ENCODE results near the gene ARF6.
"Not testable (repeated sequence)": the region's sequence is repeated elsewhere in the genome, so short reads cannot be mapped to it uniquely, and the experiment has no call there.

ARF6 gene

GRCh38 chr14:49892636-49893308, at the start of gene ARF6:
Gene ARF6, plus strand, starts transcription at chr14:49893082. Its CDS starts 655 bp downstream, at chr14:49893737.
- peak; percentile 96 for DNase-seq

DNA sequence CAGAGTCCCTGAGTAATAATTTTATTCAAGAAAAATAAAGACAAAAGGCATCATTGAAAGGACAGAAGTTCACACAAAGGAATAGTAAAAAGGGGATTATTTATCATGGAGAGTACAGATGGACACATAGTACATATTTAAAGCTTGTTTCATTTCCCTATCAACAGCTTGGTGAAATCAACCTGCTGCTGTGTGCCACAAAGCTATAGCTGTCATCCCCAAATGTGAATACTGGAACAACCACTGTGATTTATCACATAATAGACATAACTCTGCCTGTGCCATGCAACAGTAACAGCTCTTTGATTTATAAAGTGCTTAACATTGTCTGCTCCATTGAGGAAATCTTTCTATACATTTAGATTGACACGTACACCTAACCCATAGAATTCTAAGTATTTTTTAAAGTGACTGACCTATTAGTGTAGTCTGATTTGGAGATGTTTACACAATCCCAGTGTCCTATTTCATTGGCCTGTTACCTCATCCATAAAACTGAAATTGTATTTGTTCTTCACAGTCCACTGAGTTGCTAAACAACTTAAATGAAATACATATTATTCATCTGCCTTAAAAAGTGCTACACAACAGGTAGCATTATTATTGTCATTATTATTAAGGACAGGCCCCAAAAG, 43.6 kb upstream of the ARF6 start:
- no peak for DNase-seq

DNA sequence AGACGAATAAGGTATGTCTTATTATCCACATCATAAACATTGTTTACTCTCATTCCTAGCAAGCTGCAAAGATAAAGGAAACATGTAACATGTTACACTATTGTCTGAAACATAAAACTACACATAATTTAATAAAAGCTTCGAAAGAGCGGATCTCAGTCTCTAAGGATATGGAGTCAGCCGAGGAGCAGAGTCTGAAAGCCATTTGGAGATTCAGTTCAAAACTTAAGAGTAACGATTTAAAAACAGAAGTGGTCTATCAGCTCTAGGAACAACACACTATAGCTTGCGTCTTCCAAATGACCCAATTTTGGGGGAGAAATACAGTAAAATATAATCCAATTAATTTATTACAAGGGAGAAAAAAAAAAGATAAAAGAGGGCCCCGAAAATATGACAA, 41.1 kb upstream of the ARF6 start:
- DNase-seq: no peak

GRCh38 chr14:49852301-49853157, 40.4 kb upstream of the ARF6 start, which contains the start of gene NEMF:
Gene NEMF, minus strand, starts transcription at chr14:49852788. Its CDS starts 35 bp downstream, at chr14:49852753.
- peak; percentile 90 for DNase-seq

DNA sequence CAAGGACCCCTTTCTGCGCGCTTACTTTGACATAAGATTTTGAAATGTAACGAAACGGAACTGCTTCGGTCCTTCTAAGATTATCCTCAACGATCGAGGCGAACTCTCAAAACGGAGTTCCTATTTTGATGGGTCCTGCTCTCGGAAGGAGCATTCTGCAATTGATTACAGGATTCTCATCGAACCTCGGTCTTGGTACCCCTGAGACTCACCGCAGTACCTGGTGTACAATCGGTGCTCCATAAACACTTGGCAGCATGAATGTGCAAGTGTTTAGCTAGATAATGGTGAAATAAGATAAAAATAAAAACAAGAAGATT, 39.8 kb upstream of the ARF6 start:
- DNase-seq: no peak

GRCh38 chr14:49853572-49854375, 39.1 kb upstream of the ARF6 start:
- peak; percentile 84 for DNase-seq

DNA sequence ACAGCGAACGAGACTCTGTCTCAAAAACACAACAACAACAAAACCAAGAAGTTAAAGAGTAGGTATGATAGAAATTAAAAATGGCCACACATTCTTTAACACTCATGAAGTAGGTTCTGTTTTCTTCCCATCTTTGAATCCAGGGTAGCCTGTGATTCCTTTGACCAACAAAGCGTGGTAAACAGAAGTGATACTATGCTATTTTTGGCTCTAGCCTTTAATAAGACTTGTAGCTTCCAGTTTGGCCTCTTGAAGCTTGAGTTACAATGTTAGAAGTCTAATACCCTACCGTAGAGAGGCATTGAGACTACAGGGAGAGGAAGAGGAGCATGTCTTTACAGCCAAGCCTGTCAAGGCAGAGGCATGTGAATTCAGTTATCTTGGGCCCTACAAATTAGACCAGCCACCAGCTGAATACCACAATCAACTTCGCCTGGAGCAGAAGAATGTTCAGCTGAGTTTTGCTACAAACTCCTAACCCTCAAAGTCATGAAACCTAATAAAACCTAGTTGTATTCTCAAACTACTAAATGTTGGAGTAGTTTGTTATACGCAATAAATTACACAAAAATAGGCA, 35.4 kb upstream of the ARF6 start:
- DNase-seq: no peak

- no peak for DNase-seq
Measured at GRCh38 chr14:49858383-49858782, 34.5 kb upstream of the ARF6 start.

DNA sequence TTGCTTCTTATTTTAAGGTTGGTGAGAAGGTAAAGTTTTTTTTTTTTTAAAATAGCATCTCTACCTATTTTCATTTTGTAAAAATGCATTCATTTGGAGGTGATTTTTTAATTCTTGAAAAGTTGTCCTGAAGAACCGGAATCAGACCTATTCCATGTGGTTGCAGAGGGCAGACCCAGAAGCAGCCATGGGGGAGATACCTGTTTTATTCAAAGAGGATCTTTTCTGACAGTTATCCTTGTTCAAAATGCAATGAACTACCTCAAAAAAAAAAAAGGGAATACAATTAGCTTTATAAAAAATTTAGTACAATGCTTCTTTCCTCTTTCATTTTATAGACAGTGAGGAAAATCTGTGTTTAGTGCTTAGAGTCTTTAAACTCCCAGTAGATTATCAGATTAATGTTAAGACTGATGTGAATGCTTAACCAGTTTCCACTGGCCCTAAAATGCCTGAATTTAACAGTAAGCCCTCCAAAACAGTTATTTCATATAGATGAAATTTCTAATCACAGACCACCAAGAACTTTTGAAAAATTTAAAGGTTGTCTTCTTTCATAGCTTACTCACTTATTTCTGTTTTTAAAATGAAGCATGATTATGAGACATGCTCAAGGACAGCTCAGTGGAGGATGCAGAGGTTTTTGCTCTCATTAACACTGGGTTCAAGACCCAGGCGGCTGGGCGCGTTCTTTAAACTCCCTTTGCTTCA, 31.7 kb upstream of the ARF6 start:
- DNase-seq: no peak

DNA sequence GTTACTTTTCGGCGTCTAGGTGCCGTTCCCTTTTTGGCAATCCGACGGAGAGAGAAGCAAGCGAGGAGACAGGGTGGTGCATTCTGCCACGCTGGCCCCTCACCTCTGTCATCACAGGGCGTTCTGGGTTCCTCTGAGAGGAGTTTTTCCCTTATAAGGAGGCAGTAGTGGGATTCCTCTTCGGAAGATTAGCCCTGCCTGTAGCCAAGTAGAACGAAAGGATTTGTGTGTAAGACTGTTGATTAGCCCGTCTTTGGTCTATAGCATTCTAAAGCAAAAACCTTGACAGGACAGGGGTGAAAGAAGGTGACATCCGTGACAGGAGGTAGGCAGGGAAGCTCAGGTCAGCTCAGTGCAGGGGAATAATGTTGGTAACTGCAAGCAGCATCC, 31.2 kb upstream of the ARF6 start:
- DNase-seq: peak; percentile 77

DNA sequence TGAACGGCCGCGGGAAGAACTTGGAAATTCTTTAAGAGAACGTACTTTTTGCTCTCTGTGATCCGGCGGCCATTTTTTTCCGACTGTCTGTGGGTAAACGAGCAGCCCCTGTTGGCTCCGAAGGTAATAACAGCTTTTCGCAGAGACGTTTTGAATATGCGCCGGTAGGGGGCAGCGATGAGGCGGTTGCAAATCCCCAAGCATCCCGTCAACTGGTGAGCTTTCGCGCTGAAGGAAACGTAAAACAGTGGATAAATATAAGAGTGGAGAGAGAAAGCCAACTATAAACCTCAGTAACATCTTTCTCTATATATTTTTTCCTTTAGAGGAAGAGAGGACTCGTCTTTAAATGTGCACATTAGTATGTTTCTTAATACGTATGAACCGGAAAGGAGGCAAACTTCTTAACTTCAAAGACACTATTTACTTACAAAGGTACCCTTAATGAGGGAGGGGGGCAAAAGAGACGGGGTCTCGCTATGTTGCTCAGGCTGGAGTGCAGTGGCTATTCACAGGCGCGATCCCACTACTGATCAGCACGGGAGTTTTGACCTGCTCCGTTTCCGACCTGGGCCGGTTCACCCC, 30.7 kb upstream of the ARF6 start:
- peak; percentile 92 for DNase-seq

DNA sequence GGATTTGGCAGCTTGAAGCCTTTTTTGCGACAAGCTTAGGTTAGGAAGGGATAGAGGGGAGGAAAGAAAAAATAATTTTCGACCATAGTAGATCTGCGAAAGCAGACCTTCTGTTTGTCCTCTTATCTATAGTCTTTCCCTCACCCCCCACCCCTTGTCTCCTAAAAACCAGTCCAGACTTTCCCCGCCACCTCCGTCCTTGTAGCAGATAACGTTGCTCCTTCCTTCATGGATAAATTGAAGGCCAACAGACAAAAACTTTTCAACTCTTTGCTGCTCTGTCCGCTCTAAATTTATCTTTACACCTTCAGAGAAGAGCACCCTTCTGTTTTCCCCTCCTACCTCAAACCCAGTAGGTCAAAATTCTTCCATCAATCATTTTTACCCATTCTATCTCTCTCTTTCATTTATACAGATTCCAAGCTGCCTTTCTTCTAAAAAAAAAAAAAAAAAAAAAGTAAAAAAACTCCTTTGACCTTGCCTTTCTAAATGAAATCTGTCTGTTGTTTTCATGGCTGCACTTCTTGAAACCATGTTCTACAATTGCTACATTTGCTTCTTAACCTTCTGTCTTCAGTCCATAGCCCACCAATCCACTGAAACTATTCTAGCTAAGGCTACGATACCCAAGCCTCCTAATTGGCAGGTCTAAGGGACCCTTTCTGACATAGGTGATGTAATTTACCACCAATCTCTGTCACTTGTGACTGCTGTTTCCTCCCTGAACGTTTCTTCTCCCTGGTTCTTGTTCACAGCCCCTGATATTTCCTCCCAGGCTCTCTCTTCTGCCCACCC, 29.2 kb upstream of the ARF6 start:
- DNase-seq: peak; percentile 72

DNA sequence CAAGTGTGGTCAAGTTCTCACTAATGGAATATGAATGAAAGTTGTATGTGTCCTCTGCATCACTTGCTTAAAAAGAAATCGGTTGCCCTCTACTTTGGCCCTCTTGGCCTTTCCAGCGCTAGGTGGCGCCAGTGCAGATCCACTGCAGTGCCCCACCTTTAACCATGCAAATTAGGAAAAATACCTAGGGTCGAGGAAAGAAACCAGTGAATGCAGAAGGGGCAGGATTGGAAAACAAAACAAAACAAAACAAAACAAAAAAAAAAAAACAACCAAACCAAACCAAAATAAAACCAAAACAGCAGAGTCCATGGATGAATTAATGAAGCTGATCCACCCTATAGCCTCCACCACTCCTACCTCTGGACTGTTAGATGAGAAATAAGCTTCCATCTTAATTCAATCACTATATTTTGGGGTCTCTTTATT, 27.4 kb upstream of the ARF6 start:
- peak; percentile 83 for DNase-seq

DNA sequence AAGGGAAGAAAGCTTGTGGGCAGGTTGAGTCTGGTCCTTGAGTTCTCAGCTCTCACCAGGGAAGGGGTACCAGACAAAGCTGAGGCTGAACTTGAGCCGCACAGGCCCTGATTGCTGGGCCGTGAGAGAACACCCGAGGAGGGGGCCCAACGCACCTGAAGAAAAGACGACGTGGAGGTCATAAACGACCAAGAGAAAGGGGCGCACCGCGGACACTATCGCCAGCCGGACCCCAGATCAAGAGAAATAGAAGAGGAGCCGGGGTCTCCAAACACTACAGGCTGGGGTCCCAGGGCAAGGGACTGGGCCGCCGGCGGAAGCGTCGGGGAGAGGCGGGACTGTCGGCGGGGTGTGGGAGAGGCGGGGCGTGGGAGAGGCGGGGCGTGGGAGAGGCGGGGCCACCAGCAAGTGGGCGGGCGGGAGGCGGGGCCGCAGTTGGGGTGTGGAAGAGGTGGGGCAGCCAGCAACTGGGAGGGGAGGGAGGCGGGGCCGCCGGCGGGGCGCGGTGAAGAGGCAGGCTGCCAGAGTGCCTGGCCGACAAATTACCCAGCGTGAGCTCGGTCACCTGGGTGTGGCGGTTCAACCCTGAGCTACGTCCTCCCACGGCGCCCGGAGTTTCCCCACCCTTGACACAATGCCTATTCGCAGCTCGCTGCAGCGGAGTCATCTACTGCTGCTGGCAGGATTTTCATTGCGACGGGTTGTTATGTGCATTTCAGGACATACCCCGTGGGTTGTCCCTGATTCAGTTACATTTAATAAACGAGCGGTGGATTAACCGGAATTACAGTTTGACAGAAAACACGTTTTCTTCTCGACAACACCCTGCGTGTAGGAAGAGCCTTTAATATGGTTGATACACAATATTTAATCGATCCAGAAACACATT, 24.8 kb upstream of the ARF6 start:
- DNase-seq: peak; percentile 98

GRCh38 chr14:49868720-49869114, 24.2 kb upstream of the ARF6 start:
- no peak for DNase-seq

DNA sequence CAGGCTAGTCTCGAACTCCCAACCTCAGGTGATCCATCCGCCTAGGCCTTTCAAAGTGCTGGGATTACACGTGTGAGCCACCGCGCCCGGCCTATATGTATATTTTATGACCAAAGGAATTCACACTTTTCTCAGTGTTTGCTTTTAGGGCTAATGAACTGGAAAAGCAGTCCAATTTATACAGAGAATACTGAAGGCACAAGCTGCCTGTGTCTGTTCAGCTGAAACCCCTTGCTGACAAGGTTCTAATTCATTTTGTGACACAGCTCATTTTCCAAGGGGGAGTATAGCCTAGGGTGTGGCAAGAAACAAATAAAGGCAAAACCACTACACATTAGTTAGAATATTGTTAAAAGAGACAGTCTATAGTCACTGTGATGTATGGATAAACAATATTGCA, 22.0 kb upstream of the ARF6 start:
- no peak for DNase-seq

- DNase-seq: not testable (repeated sequence)
Measured at GRCh38 chr14:49873548-49873947, 19.3 kb upstream of the ARF6 start.

DNA sequence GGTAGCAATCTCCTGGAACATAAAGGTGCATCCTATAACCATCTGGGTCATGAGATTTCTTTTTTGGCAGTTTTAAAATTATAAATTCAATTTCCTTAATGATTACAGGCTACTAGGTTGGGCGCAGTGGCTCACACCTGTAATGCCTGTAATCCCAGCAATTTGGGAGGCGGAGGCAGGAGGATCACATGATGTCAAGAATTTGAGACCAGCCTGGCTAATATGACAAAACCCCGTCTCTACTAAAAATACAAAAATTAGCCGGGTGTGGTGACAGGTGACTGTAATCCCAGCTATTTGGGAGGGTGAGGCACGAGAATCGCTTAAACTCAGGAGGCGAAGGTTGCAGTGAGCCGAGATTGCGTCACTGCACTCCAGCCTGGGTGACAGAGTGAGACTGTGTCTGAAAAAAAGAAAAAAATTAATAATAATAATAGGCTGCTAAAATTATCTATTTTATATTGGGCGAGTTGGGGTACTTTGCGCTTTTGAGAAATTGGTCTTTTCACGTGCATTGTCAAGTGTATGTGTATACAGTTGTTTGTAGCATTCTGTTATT, 17.2 kb upstream of the ARF6 start:
- no peak for DNase-seq

- no peak for DNase-seq
Measured at GRCh38 chr14:49876563-49877127, 16.2 kb upstream of the ARF6 start.
